H1 (cell line): ENCODE data around the gene GSK3B. TPM values are rescaled to one million over a fixed set of nuclear protein-coding genes. Genes with fewer than 3 reads are reported as not detected.

Experiments
- CTCF ChIA-PET: fragments of 300-600 bp; sonication (Branson Sonifier 250); formaldehyde crosslinking; loops from one replicate; lab custom pipeline; 2021; ENCODE audit not compliant: partially characterized antibody; lab: Charles Lee
- POLR2A ChIA-PET: fragments of 300-600 bp; sonication (Branson Sonifier 250); formaldehyde crosslinking; loops from one replicate; lab custom pipeline; 2021; ENCODE audit warnings: inconsistent platforms; ENCODE audit not compliant: partially characterized antibody; lab: Charles Lee
- DNase-seq, 2 experiments: peaks; one replicate each; pipeline versions ENCODE4 v3.0.0 to v3.0.0-alpha.2; 2010 to 2022; ENCODE audit warnings: low spot score in 2 of 2, low read depth in 1 of 2, mixed read lengths in 1 of 2
- FAIRE-seq: peaks from 2 replicates; lab custom pipeline; 2011; peaks lifted over from hg19 to GRCh38; lab: Jason Lieb, UNC
- H2AFZ ChIP-seq: 2 replicates; pipeline ENCODE4 v1.8.1; 2012; ENCODE audit warnings: low read length, inconsistent platforms
- H2AK5ac ChIP-seq: 2 replicates; pipeline ENCODE4 v1.6.1; 2013; ENCODE audit warnings: low read depth, low read length
- H2BK120ac ChIP-seq: replicated peaks from 2 replicates; pipeline ENCODE3; 2013; ENCODE audit warnings: low read depth, low read length, inconsistent platforms
- H2BK12ac ChIP-seq: 2 replicates; pipeline ENCODE4 v1.6.1; 2013; ENCODE audit warnings: low read depth, low read length
- H2BK15ac ChIP-seq: 2 replicates; pipeline ENCODE4 v1.6.1; 2013; ENCODE audit warnings: low read length
- H2BK20ac ChIP-seq: 2 replicates; pipeline ENCODE4 v1.6.1; 2013; ENCODE audit warnings: low read length
- H2BK5ac ChIP-seq: 2 replicates; pipeline ENCODE4 v1.6.1; 2013; ENCODE audit warnings: low read depth, low read length
- H3K14ac ChIP-seq: 2 replicates; pipeline ENCODE4 v1.6.1; 2013; ENCODE audit warnings: inconsistent platforms; ENCODE audit not compliant: insufficient read length
- H3K18ac ChIP-seq: 2 replicates; pipeline ENCODE4 v1.6.1; 2013; ENCODE audit warnings: low read length; ENCODE audit errors: extremely low read depth
- H3K23ac ChIP-seq: 2 replicates; pipeline ENCODE4 v1.6.1; 2013; ENCODE audit warnings: inconsistent platforms; ENCODE audit not compliant: insufficient read length
- H3K23me2 ChIP-seq: 2 replicates; pipeline ENCODE4 v1.6.1; 2013; ENCODE audit warnings: low read depth, low read length
- H3K27ac ChIP-seq: 2 replicates; pipeline ENCODE4 v1.6.1; 2011; ENCODE audit warnings: low read depth, low read length, inconsistent platforms
- H3K27me3 ChIP-seq, 4 experiments: replicated peaks in 1 of 4; 1 replicate in 1 of 4; 2 replicates in 3 of 4; pipeline versions ENCODE4 v1.6.1 to v1.8.1; 2011 to 2013; ENCODE audit warnings: low read length in 3 of 4, mild to moderate bottlenecking in 3 of 4, inconsistent platforms in 2 of 4, mixed read lengths in 2 of 4, moderate library complexity in 1 of 4; ENCODE audit not compliant: control insufficient read depth in 3 of 4, insufficient read depth in 3 of 4; ENCODE audit errors: extremely low read depth in 1 of 4
- H3K36me3 ChIP-seq, 4 experiments: 2 replicates each; pipeline versions ENCODE4 v1.6.1 to v1.8.1; 2011 to 2013; ENCODE audit warnings: mild to moderate bottlenecking in 4 of 4, low read length in 3 of 4, moderate library complexity in 2 of 4, control low read depth in 1 of 4, inconsistent platforms in 1 of 4; ENCODE audit not compliant: insufficient read depth in 4 of 4, control insufficient read depth in 2 of 4
- H3K4ac ChIP-seq: replicated peaks from 2 replicates; pipeline ENCODE3; 2013; ENCODE audit warnings: low read length, low read depth, mixed read lengths, inconsistent platforms; ENCODE audit not compliant: insufficient read length
- H3K4me1 ChIP-seq, 4 experiments: replicated peaks in 1 of 4; 1 replicate in 1 of 4; 2 replicates in 3 of 4; pipeline versions ENCODE4 v1.6.1 to v1.8.1; 2011 to 2013; ENCODE audit warnings: low read length in 3 of 4, inconsistent platforms in 2 of 4, mixed read lengths in 1 of 4; ENCODE audit not compliant: insufficient read depth in 4 of 4, control insufficient read depth in 3 of 4
- H3K4me2 ChIP-seq, 2 experiments: 2 replicates each; pipeline versions ENCODE4 v1.6.1 to v1.8.1; 2011 to 2013; ENCODE audit warnings: low read depth in 2 of 2, low read length in 2 of 2, control low read depth in 1 of 2, inconsistent platforms in 1 of 2, mild to moderate bottlenecking in 1 of 2; ENCODE audit not compliant: insufficient read depth in 1 of 2
- H3K4me3 ChIP-seq, 4 experiments: fragments of 200-600, 300-600 bp in 1 of 4; sonication (generic), shearing (Covaris generic), sonication (Bioruptor Twin) in 1 of 4; 2 replicates each; pipeline versions ENCODE4 v1.5.1 to v1.8.1; 2011 to 2016; ENCODE audit warnings: low read length in 4 of 4, low read depth in 3 of 4, control low read depth in 2 of 4, inconsistent platforms in 2 of 4, mild to moderate bottlenecking in 2 of 4, mixed read lengths in 1 of 4, moderate library complexity in 1 of 4; ENCODE audit not compliant: insufficient read depth in 2 of 4; ENCODE audit errors: extremely low read depth in 1 of 4
- H3K56ac ChIP-seq: replicated peaks from 2 replicates; pipeline ENCODE3; 2013; ENCODE audit warnings: low read depth, mild to moderate bottlenecking, mixed read lengths, low read length, inconsistent platforms; ENCODE audit not compliant: insufficient read length
- H3K79me1 ChIP-seq: 2 replicates; pipeline ENCODE4 v1.6.1; 2013; ENCODE audit warnings: low read depth, low read length, control low read depth
- H3K79me2 ChIP-seq, 2 experiments: 2 replicates each; pipeline versions ENCODE4 v1.6.1 to v1.8.1; 2012 to 2013; ENCODE audit warnings: low read length in 2 of 2, mild to moderate bottlenecking in 2 of 2, inconsistent platforms in 1 of 2; ENCODE audit not compliant: insufficient read depth in 2 of 2, control insufficient read depth in 1 of 2
- H3K9ac ChIP-seq, 4 experiments: replicated peaks in 1 of 4; 1 replicate in 1 of 4; 2 replicates in 3 of 4; pipeline versions ENCODE4 v1.6.1 to v1.8.1; 2011 to 2013; ENCODE audit warnings: low read depth in 3 of 4, low read length in 3 of 4, control low read depth in 2 of 4, mild to moderate bottlenecking in 2 of 4, moderate library complexity in 2 of 4, inconsistent platforms in 1 of 4; ENCODE audit errors: extremely low read depth in 1 of 4
- H3K9me3 ChIP-seq, 2 experiments: 2 replicates each; pipeline versions ENCODE4 v1.6.1 to v1.8.1; 2012 to 2013; ENCODE audit warnings: mild to moderate bottlenecking in 2 of 2, moderate library complexity in 2 of 2, control low read depth in 1 of 2, inconsistent platforms in 1 of 2, low read depth in 1 of 2, low read length in 1 of 2, mixed read lengths in 1 of 2; ENCODE audit not compliant: insufficient read depth in 2 of 2
- H4K20me1 ChIP-seq, 2 experiments: replicated peaks in 1 of 2; 2 replicates each; pipeline versions ENCODE3 to v1.8.1; 2011 to 2013; ENCODE audit warnings: inconsistent platforms in 2 of 2, low read length in 2 of 2, mild to moderate bottlenecking in 1 of 2; ENCODE audit not compliant: insufficient read depth in 2 of 2, control insufficient read depth in 1 of 2
- H4K5ac ChIP-seq: 2 replicates; pipeline ENCODE4 v1.6.1; 2013; ENCODE audit warnings: low read length, low read depth, mixed read lengths, inconsistent platforms; ENCODE audit not compliant: insufficient read length
- H4K8ac ChIP-seq: 2 replicates; pipeline ENCODE4 v1.8.0; 2013; ENCODE audit warnings: mild to moderate bottlenecking, moderate library complexity, low read length, inconsistent platforms; ENCODE audit not compliant: insufficient read depth; ENCODE audit errors: extremely low read depth
- H4K91ac ChIP-seq: replicated peaks from 2 replicates; pipeline ENCODE3; 2013; ENCODE audit warnings: low read length, mixed read lengths, inconsistent platforms; ENCODE audit not compliant: insufficient read length
- E2F6 ChIP-seq: IDR thresholded peaks from 2 replicates; pipeline ENCODE4 v1.6.1; 2012; ENCODE audit warnings: inconsistent platforms
- JUND ChIP-seq: IDR thresholded peaks from 2 replicates; pipeline ENCODE4 v1.6.1; 2011; ENCODE audit warnings: mild to moderate bottlenecking, improper control_type of control experiment, low read length
- POLR2A ChIP-seq, 2 experiments: IDR thresholded peaks; 1 replicate in 1 of 2; 2 replicates in 1 of 2; pipeline ENCODE4 v1.6.1; 2011; ENCODE audit warnings: low read depth in 2 of 2, low read length in 2 of 2, mild to moderate bottlenecking in 2 of 2; ENCODE audit errors: control extremely low read depth in 1 of 2
- RFX5 ChIP-seq: IDR thresholded peaks from 2 replicates; pipeline ENCODE4 v1.6.1; 2011; ENCODE audit warnings: low read depth, low read length, improper control_type of control experiment, borderline replicate concordance
- RNF2 ChIP-seq: fragments of 200-900, 300-1000 bp; sonication (generic); IDR thresholded peaks from 2 replicates; pipeline ENCODE4 v1.7.1; 2016; ENCODE audit warnings: borderline replicate concordance, low read depth, mild to moderate bottlenecking, antibody characterized with exemption, low read length; ENCODE audit not compliant: poor library complexity, severe bottlenecking; ENCODE audit errors: missing control alignments
- SP4 ChIP-seq: IDR thresholded peaks from 2 replicates; pipeline ENCODE4 v1.6.1; 2012; ENCODE audit warnings: low read length, inconsistent platforms
- WGBS, 2 experiments: shearing (Covaris generic) in 1 of 2; methylation state at CpG; one replicate each; pipeline versions ENCODE4 v1.1.6 to v1.1.7; 2013 to 2015; ENCODE audit warnings: low lambda C conversion rate in 2 of 2, mixed read lengths in 2 of 2, inconsistent platforms in 1 of 2, low coverage in 1 of 2, missing lambda C conversion rate in 1 of 2; ENCODE audit not compliant: insufficient replicate concordance in 2 of 2, insufficient coverage in 1 of 2, insufficient read length in 1 of 2; ENCODE audit errors: extremely low coverage in 1 of 2, missing lambda C conversion rate in 1 of 2; 5-methylcytosine and 5-hydroxymethylcytosine counted together
- polyA plus RNA-seq, 7 experiments: library from polyadenylated mRNA; depleted of rRNA in 3 of 7; stranded (reverse) in 5 of 7; unstranded in 2 of 7; fragments of >200 nt in 5 of 7; fragments of 200-250 nt in 2 of 7; gene quantifications; 1 replicate in 5 of 7; 2 replicates in 1 of 7; 4 replicates in 1 of 7; pipeline versions ENCODE4 v1.2.1 to v1.2.3, GENCODE V29; 2011 to 2013; ENCODE audit warnings: missing spikeins in 2 of 7, mixed read lengths in 2 of 7
- total RNA-seq: library from RNA; stranded (reverse); fragmentation: NEBNext Ultra II Directional; extraction: Animal tissue kit (Norgen Biotek cat#: 25700); gene quantifications from 2 replicates; pipeline ENCODE4 v1.2.1, GENCODE V29; 2021

The GSK3B gene
- total and polyA plus RNA-seq, 2 of the 8 experiments (the other 6 are each of a cell fraction or from before 2014, with no cell fraction given) = 24.2 to 50.7 TPM

DNA sequence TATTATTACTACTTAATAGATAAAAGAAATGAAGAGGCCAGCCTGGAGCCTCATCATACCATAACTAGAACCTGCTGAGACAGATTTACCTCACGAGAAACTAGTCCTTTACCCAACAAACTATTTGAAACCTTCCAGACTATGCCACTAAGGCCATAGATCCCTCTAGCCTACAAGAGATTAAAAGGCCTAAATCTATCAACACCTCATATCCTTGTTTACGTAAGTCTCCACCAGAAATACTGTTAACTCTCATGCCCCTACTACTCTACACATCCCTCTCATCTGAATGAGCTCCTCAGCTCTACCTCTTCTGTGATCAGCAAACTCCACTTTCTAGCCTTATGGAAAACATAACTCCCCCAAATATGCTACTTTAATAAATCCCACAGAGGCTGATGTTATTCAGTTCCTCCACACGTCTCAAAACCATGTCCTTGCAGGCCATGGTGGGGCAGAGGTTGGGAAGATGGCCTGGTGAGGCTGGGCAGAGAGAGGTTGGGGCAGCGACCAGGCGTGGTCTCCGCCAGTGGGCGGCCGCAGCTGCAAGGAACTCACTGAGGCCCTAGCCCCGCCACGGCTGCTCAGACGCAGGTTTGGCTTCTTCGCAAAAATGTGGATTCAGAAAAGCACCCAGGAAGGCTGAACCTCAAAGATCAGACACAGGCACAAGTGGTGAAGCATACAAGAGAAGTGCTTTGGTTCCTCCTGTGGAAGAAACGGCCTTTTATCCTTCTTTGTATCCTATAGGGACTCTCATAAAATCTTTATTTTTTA lies 65.8 kb downstream of the GSK3B start:
- H3K56ac ChIP-seq = no peak overlapping the region
- no peak overlapping the region for H2AK5ac ChIP-seq
- H3K14ac ChIP-seq = no peak overlapping the region
- no peak overlapping the region for H2BK15ac ChIP-seq
- peaks cover 0 to 7% of the 10 kb centered on the region in 2 experiments for H4K20me1 ChIP-seq
- H4K91ac ChIP-seq = no peak overlapping the region
- H2BK20ac ChIP-seq = no peak overlapping the region
- H3K4me1 ChIP-seq = peaks cover 0 to 3% (median 0%) of the 10 kb centered on the region in 4 experiments; a peak in 2 of 7 replicates
- no peak overlapping the region for H2BK5ac ChIP-seq
- no peak overlapping the region for H3K4me2 ChIP-seq
- no peak overlapping the region for H3K4me3 ChIP-seq
- H3K23me2 ChIP-seq = no peaks in the 10 kb centered on the region; the same call in 1 of the 2 replicates
- FAIRE-seq = no peak
- H4K5ac ChIP-seq = peak overlapping the region; percentile 15
- DNase-seq = no peak
- peaks cover 0 to 97% of the 10 kb centered on the region in 2 experiments; a peak in 2 of 4 replicates for H3K79me2 ChIP-seq
- no peaks in the 10 kb centered on the region for H3K9me3 ChIP-seq
- no peak overlapping the region for H4K8ac ChIP-seq
- WGBS, 2 experiments = 92% methylated on average over 13 of the region's 13 CpGs; no CpG with 5 or more reads in 1 of the 2 experiments
- ChIA-PET POLR2A (no interaction called here), CTCF (interaction anchor here (0.8 to 2.0 kb wide), 2 partner anchors 10 to 12 kb away, joined by 3 to 12 read pairs; no protein-coding TSS in a partner anchor)
- H2BK12ac ChIP-seq = no peak overlapping the region
- no peaks in the 10 kb centered on the region for H3K27me3 ChIP-seq
- no peak overlapping the region for H3K18ac ChIP-seq
- no peak overlapping the region for H3K9ac ChIP-seq
- H3K4ac ChIP-seq = no peak overlapping the region
- no peak overlapping the region for H3K23ac ChIP-seq
- TF ChIP-seq SP4 = no peak
- TF ChIP-seq POLR2A (IDR thresholded peaks at IDR 0.05; ENCODE audit: control extremely low read depth in 1 of 2, low read depth in 2 of 2, low read length in 2 of 2) = no peak
- TF ChIP-seq RFX5 = no peak
- no peak for TF ChIP-seq JUND
- no peak for TF ChIP-seq E2F6
- no peak for TF ChIP-seq RNF2
- H2BK120ac ChIP-seq = no peak overlapping the region
- no peaks in the 10 kb centered on the region; the same call in 1 of the 2 replicates for H3K79me1 ChIP-seq
- H2AFZ ChIP-seq = no peak overlapping the region
- no peaks in the 10 kb centered on the region; a peak in 1 of 8 replicates for H3K36me3 ChIP-seq
- no peak overlapping the region for H3K27ac ChIP-seq
